Measurements from ENCODE around the gene SFXN3.

Gene SFXN3

DNA sequence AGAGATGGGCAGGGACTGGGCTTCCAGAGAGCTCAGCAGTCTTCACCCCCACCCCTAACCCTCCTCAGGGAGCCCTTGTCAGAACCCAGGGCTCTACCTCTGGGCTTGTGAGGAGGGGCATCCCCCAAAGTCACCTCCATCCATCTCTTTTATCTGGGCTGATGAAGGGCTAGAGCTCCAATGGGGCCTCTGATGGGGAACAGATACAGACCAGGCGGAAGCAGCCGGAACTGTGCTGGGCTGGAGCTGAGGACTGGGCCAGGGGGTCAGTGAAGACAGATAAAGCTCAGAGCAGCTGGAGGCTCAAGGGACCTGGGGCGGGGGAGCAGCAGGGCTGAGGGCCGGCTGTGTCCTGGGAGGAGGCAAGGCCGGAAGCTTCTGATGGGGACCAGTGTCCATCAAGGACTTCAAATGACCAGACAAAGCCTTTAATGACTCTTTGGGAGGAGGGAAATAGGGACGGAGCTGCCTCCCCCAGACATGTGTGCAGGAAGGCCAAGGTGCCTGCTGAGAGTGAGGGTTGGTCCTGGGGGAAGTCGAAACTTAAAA, 40.9 kb downstream of the SFXN3 start:
- H3K4me3 ChIP-seq (replicated peaks; ENCODE audit: low read depth, low read length): no peak overlapping the region
- no peak for DNase-seq (ENCODE audit: extremely low read depth, low read depth)
- TF ChIP-seq CTCF (IDR thresholded peaks at IDR 0.05; ENCODE audit: low read depth, low read length, missing control alignments): no peak

GRCh38 chr10:101072923-101073322, 41.9 kb downstream of the SFXN3 start:
- H3K4me3 ChIP-seq (replicated peaks; ENCODE audit: low read depth, low read length): no peak overlapping the region
- DNase-seq (ENCODE audit: extremely low read depth, low read depth): no peak
- no peak for TF ChIP-seq CTCF (IDR thresholded peaks at IDR 0.05; ENCODE audit: low read depth, low read length, missing control alignments)

DNA sequence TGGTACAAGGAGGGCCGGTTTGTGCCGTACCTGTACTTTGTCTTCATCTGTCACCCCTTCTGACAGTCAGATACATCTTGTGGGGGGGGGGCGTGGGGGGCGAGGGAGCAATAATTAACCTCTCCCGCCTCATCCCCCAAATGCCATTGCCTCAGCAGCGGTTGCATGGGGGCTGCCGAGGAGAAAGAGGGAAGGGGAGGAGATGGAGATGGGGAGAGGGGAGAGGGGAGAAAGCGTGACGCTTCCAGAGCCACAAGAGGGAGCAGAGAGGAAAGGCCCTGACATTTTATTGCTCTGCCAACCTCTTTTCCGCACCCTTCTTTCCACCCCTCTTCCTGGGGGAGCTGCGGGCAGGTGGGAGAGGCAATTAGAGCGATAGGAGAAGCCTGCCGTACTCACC, 42.6 kb downstream of the SFXN3 start:
- TF ChIP-seq CTCF (IDR thresholded peaks at IDR 0.05; ENCODE audit: low read depth, low read length, missing control alignments): no peak
- H3K4me3 ChIP-seq (replicated peaks; ENCODE audit: low read depth, low read length): no peak overlapping the region
- DNase-seq (ENCODE audit: extremely low read depth, low read depth): no peak

DNA sequence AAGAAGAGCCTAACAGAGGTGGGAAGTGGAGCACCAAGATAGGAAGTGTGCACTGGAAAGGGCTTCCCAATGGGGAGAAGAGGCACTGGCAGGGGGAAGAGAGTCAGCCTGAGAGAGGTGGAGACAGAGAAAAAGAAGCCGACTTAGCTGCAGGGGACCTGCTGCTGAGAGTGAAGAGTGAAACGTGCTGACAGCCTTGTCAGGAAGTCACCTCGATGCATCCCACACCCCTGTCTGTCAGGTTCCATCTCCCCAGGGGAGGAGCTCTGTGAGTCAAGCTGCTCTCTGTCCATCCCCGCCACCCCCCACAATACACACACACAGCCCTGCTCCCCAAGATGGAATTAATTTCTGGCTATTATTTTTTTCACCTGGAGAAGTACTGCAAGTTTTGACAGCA, 44.7 kb downstream of the SFXN3 start:
- DNase-seq (ENCODE audit: extremely low read depth, low read depth): no peak
- H3K4me3 ChIP-seq (replicated peaks; ENCODE audit: low read depth, low read length): no peak overlapping the region
- TF ChIP-seq CTCF (IDR thresholded peaks at IDR 0.05; ENCODE audit: low read depth, low read length, missing control alignments): no peak

- no peak overlapping the region for H3K4me3 ChIP-seq (replicated peaks; ENCODE audit: low read depth, low read length)
- DNase-seq (ENCODE audit: extremely low read depth, low read depth): no peak
- no peak for TF ChIP-seq CTCF (IDR thresholded peaks at IDR 0.05; ENCODE audit: low read depth, low read length, missing control alignments)
Observed at GRCh38 chr10:101076630-101077029, 45.6 kb downstream of the SFXN3 start.

DNA sequence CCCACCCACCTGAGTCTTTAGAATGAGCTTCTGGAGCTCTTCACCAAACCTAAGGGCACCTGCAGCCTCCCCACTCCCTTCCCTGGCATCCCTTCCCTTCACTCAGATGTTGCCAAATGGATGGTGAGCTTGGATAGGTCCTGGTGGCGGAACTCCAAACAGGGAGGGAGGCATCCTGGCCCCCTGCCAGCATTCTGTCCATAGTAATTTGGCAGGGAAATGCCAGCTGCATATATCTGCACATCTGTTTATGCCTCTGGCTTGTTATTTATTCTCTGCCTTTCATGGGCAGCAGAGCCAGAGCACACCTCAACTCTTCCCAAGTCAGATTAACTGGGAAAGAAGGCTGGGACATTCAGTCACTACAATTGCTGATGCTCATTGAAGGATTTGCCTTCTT, 48.8 kb downstream of the SFXN3 start:
- H3K4me3 ChIP-seq (replicated peaks; ENCODE audit: low read depth, low read length): no peak overlapping the region
- DNase-seq (ENCODE audit: extremely low read depth, low read depth): no peak
- TF ChIP-seq CTCF (IDR thresholded peaks at IDR 0.05; ENCODE audit: low read depth, low read length, missing control alignments): no peak
